T-helper 2 cell treated with Interferon-gamma antibody and Interleukin-4, amounts not matched to agents 100 ng/mL and 5 ng/mL, for 36 hours (primary cell): ENCODE results near the gene CCR4. TPM values are rescaled to one million over a fixed set of nuclear protein-coding genes. Genes with fewer than 3 reads are reported as not detected.

Source experiments
- total RNA-seq: library from RNA; stranded (reverse); gene quantifications from 2 replicates; pipeline ENCODE4 v1.2.3, GENCODE V29; 2022

CCR4 gene
- total RNA-seq, 1 donor from 2014 or later, result 175 TPM

Other genes starting within 250 kb of the CCR4 start
- gene TRIM71, start 133.6 kb upstream of the CCR4 start, total RNA-seq, result 0.02 TPM in 1 of 2 replicates, not detected in the other
- gene GLB1, start 145.5 kb downstream of the CCR4 start, total RNA-seq, result 52.8 and 54.3 TPM in 2 replicates
- gene TMPPE, start 145.5 kb downstream of the CCR4 start, total RNA-seq, result 15.8 and 16.0 TPM in 2 replicates
- 43.7 and 43.8 TPM in 2 replicates for gene CRTAP, start 162.4 kb downstream of the CCR4 start, total RNA-seq